Osteoblast (primary cell): ENCODE results near the gene MAGEF1. TPM values are rescaled to one million over a fixed set of nuclear protein-coding genes. Genes with fewer than 3 reads are reported as not detected.

Source experiments
- DNase-seq: peaks from one replicate; pipeline ENCODE4 v3.0.0; 2011; ENCODE audit warnings: low spot score, mixed read lengths; ENCODE audit not compliant: insufficient read length; ENCODE audit errors: missing footprints
- H2AFZ ChIP-seq: 2 replicates; pipeline ENCODE4 v1.6.0; 2011; ENCODE audit warnings: mild to moderate bottlenecking, low read length
- H3K27ac ChIP-seq: 2 replicates; pipeline ENCODE4 v1.5.1; 2011; ENCODE audit warnings: mild to moderate bottlenecking, low read depth, low read length, moderate library complexity
- H3K27me3 ChIP-seq: 2 replicates; pipeline ENCODE4 v1.6.0; 2012; ENCODE audit warnings: mild to moderate bottlenecking, control low read depth, inconsistent platforms, low read length, moderate library complexity; ENCODE audit not compliant: insufficient read depth
- H3K36me3 ChIP-seq: 2 replicates; pipeline ENCODE4 v1.5.1; 2011; ENCODE audit warnings: mild to moderate bottlenecking, low read length, control low read depth, moderate library complexity; ENCODE audit not compliant: insufficient read depth
- H3K4me1 ChIP-seq: 2 replicates; pipeline ENCODE4 v1.5.1; 2011; ENCODE audit warnings: mild to moderate bottlenecking, low read length, control low read depth, moderate library complexity; ENCODE audit not compliant: insufficient read depth
- H3K4me2 ChIP-seq: 2 replicates; pipeline ENCODE4 v1.6.0; 2011; ENCODE audit warnings: mild to moderate bottlenecking, low read length; ENCODE audit not compliant: insufficient read depth
- H3K4me3 ChIP-seq: fragments of 200-600 bp; sonication (generic); 3 replicates; pipeline ENCODE4 v1.5.1; 2012; ENCODE audit warnings: mild to moderate bottlenecking, low read length, inconsistent platforms; ENCODE audit not compliant: insufficient read depth
- H3K79me2 ChIP-seq: 2 replicates; pipeline ENCODE4 v1.6.0; 2012; ENCODE audit warnings: mild to moderate bottlenecking, low read length, control low read depth, inconsistent platforms; ENCODE audit not compliant: insufficient read depth
- H3K9me3 ChIP-seq: 2 replicates; pipeline ENCODE4 v1.5.1; 2011; ENCODE audit warnings: low read depth, low read length, control low read depth
- H4K20me1 ChIP-seq: 2 replicates; pipeline ENCODE4 v1.6.0; 2012; ENCODE audit warnings: mild to moderate bottlenecking, low read length, control low read depth; ENCODE audit not compliant: insufficient read depth
- CTCF ChIP-seq: IDR thresholded peaks from 2 replicates; pipeline ENCODE4 v1.5.1; 2011; ENCODE audit warnings: mild to moderate bottlenecking, low read depth, low read length, moderate library complexity; ENCODE audit errors: extremely low read depth
- total RNA-seq: library from RNA; depleted of rRNA; stranded (reverse); fragments of >200 nt; gene quantifications from 2 replicates; pipeline ENCODE4 v1.2.3, GENCODE V29; 2012

MAGEF1 gene
- total RNA-seq, 1 donor: 18.8 TPM

GRCh38 chr3:184697845-184698244 lies 14.0 kb downstream of the MAGEF1 start:
- Histone ChIP-seq H3K79me2 (no peaks in the 10 kb centered on the region), H3K9me3 (no peaks in the 10 kb centered on the region), H3K4me3 (no peak overlapping the region), H3K4me1 (no peaks in the 10 kb centered on the region), H3K27me3 (no peaks in the 10 kb centered on the region), H2AFZ (no peak overlapping the region), H3K36me3 (no peaks in the 10 kb centered on the region), H3K27ac (no peak overlapping the region), H4K20me1 (no peaks in the 10 kb centered on the region), H3K4me2 (no peak overlapping the region)
- DNase-seq: no peak
- TF ChIP-seq CTCF: no peak

GRCh38 chr3:184696697-184697096 lies 15.2 kb downstream of the MAGEF1 start:
- Histone ChIP-seq H3K4me3 (no peak overlapping the region), H3K4me2 (no peak overlapping the region), H3K79me2 (no peaks in the 10 kb centered on the region), H3K27me3 (no peaks in the 10 kb centered on the region), H4K20me1 (no peaks in the 10 kb centered on the region), H3K27ac (no peak overlapping the region), H3K4me1 (no peaks in the 10 kb centered on the region), H3K36me3 (no peaks in the 10 kb centered on the region), H2AFZ (no peak overlapping the region), H3K9me3 (no peaks in the 10 kb centered on the region)
- no peak for DNase-seq
- no peak for TF ChIP-seq CTCF

- H3K36me3 ChIP-seq: no peaks in the 10 kb centered on the region
- H4K20me1 ChIP-seq: no peaks in the 10 kb centered on the region
- no peaks in the 10 kb centered on the region for H3K9me3 ChIP-seq
- no peaks in the 10 kb centered on the region for H3K79me2 ChIP-seq
- H3K4me3 ChIP-seq: no peak overlapping the region
- no peaks in the 10 kb centered on the region for H3K27me3 ChIP-seq
- no peak overlapping the region for H3K27ac ChIP-seq
- no peak for TF ChIP-seq CTCF
- no peaks in the 10 kb centered on the region for H3K4me1 ChIP-seq
- H3K4me2 ChIP-seq: no peak overlapping the region
- H2AFZ ChIP-seq: no peak overlapping the region
- no peak for DNase-seq
Observed at GRCh38 chr3:184694716-184695115, 17.1 kb downstream of the MAGEF1 start.

GRCh38 chr3:184694133-184694665 lies 17.7 kb downstream of the MAGEF1 start:
- H4K20me1 ChIP-seq: no peaks in the 10 kb centered on the region
- no peaks in the 10 kb centered on the region for H3K4me1 ChIP-seq
- no peak overlapping the region for H3K4me2 ChIP-seq
- no peak overlapping the region for H2AFZ ChIP-seq
- DNase-seq: no peak
- TF ChIP-seq CTCF: no peak
- H3K27me3 ChIP-seq: no peaks in the 10 kb centered on the region
- H3K4me3 ChIP-seq: no peak overlapping the region
- no peaks in the 10 kb centered on the region for H3K79me2 ChIP-seq
- H3K9me3 ChIP-seq: no peaks in the 10 kb centered on the region
- no peaks in the 10 kb centered on the region for H3K36me3 ChIP-seq
- no peak overlapping the region for H3K27ac ChIP-seq
